HepG2 (cell line): Measurements from ENCODE around the gene SLC13A5. TPM values are rescaled to one million over a fixed set of nuclear protein-coding genes. Genes with fewer than 3 reads are reported as not detected.
A peak's percentile ranks its signal among the peaks of the same experiment; 100 is the strongest.

Experiments used
- EP300 ChIP-seq, 3 experiments: sonication (generic) in 1 of 3; formaldehyde crosslinking in 1 of 3; IDR thresholded peaks; 2 replicates each; pipeline versions ENCODE4 v1.5.1 to v1.6.1; 2011 to 2020; ENCODE audit warnings: low read depth in 2 of 3, low read length in 2 of 3, borderline replicate concordance in 1 of 3, improper control_type of control experiment in 1 of 3, mild to moderate bottlenecking in 1 of 3, missing genetic modification reagents in 1 of 3, moderate library complexity in 1 of 3
- MAFG ChIP-seq: sonication (generic); formaldehyde crosslinking; IDR thresholded peaks from 2 replicates; pipeline ENCODE4 v1.5.1; 2020; ENCODE audit warnings: mild to moderate bottlenecking, missing genetic modification reagents
- POGZ ChIP-seq: sonication (generic); formaldehyde crosslinking; IDR thresholded peaks from 2 replicates; pipeline ENCODE4 v1.4.0; 2020; ENCODE audit warnings: mild to moderate bottlenecking, missing genetic modification reagents
- PPARG ChIP-seq: conservative IDR thresholded peaks from 2 replicates; pipeline ENCODE4 v1.6.1; 2016; ENCODE audit warnings: missing biosample characterization, missing genetic modification reagents
- RAD51 ChIP-seq: fragments of 450-650 bp; IDR thresholded peaks from 2 replicates; pipeline ENCODE4 v1.6.1; 2016; ENCODE audit warnings: borderline replicate concordance
- RFXANK ChIP-seq: IDR thresholded peaks from 2 replicates; pipeline ENCODE4 v1.6.1; 2016
- SOX13 ChIP-seq, 3 experiments: fragments of 450-650 bp in 1 of 3; sonication (generic) in 1 of 3; formaldehyde crosslinking in 1 of 3; IDR thresholded peaks in 2 of 3; conservative IDR thresholded peaks in 1 of 3; 2 replicates each; pipeline versions ENCODE4 v1.5.0 to v1.6.1; 2016 to 2020; ENCODE audit warnings: antibody characterized with exemption in 1 of 3, mild to moderate bottlenecking in 1 of 3, missing compliant biosample characterization in 1 of 3, missing genetic modification reagents in 1 of 3, moderate library complexity in 1 of 3
- SOX6 ChIP-seq, 2 experiments: fragments of 450-650 bp in 1 of 2; sonication (generic) in 1 of 2; formaldehyde crosslinking in 1 of 2; IDR thresholded peaks; 2 replicates each; pipeline versions ENCODE4 v1.4.0 to v1.6.1; 2017 to 2020; ENCODE audit warnings: antibody characterized with exemption in 1 of 2, mild to moderate bottlenecking in 1 of 2, missing genetic modification reagents in 1 of 2
- SYNCRIP ChIP-seq: fragments of 200-400 bp; formaldehyde crosslinking; IDR thresholded peaks from 2 replicates; pipeline ENCODE4 v1.6.1; 2018; ENCODE audit warnings: mild to moderate bottlenecking, low read depth, low read length; ENCODE audit not compliant: insufficient read depth
- TCF7 ChIP-seq: sonication (generic); IDR thresholded peaks from 2 replicates; pipeline ENCODE4 v1.6.1; 2016; ENCODE audit warnings: antibody characterized with exemption, low read depth
- TCF7L2 ChIP-seq: IDR thresholded peaks from 2 replicates; pipeline ENCODE4 v1.6.1; 2011; ENCODE audit warnings: mild to moderate bottlenecking, low read depth, low read length, moderate library complexity
- TMF1 ChIP-seq: sonication (generic); formaldehyde crosslinking; IDR thresholded peaks from 2 replicates; pipeline ENCODE4 v1.8.1; 2022; ENCODE audit warnings: low read depth, missing genetic modification reagents
- TSC22D2 ChIP-seq: sonication (generic); formaldehyde crosslinking; IDR thresholded peaks from 2 replicates; pipeline ENCODE4 v1.5.1; 2020; ENCODE audit warnings: missing genetic modification reagents, mild to moderate bottlenecking, borderline replicate concordance
- ZNF644 ChIP-seq: IDR thresholded peaks from 2 replicates; pipeline ENCODE4 v1.6.1; 2016; ENCODE audit warnings: low read depth
- polyA plus RNA-seq, 8 experiments: library from polyadenylated mRNA; depleted of rRNA in 3 of 8; stranded (reverse) in 7 of 8; unstranded in 1 of 8; fragments of >200 nt; fragmentation: Illumina TruSeq in 4 of 8; extraction: Trizol in 4 of 8; gene quantifications; 2 replicates each; pipeline versions ENCODE4 v1.2.1 to v1.2.3, GENCODE V29; 2011 to 2016; ENCODE audit warnings: low read depth in 4 of 8, missing spikeins in 1 of 8, mixed read lengths in 1 of 8; ENCODE audit not compliant: insufficient read depth in 1 of 8
- total RNA-seq, 5 experiments: library from RNA; depleted of rRNA; stranded (reverse); fragments of >200 nt; fragmentation: Illumina TruSeq; extraction: Trizol; gene quantifications; 2 replicates each; pipeline ENCODE4 v1.2.3, GENCODE V29; 2016; ENCODE audit warnings: low read depth in 1 of 5
- TF ChIP-seq, protein P1 (sequence below): sonication (generic); formaldehyde crosslinking; IDR thresholded peaks from 2 replicates; pipeline ENCODE4 v1.5.1; 2020; ENCODE audit warnings: mild to moderate bottlenecking, missing genetic modification reagents, moderate library complexity
- TF ChIP-seq, protein P2 (sequence below): sonication (generic); IDR thresholded peaks from 2 replicates; pipeline ENCODE4 v1.6.1; 2016; ENCODE audit warnings: low read depth, borderline replicate concordance

Gene SLC13A5
- total and polyA plus RNA-seq, 2 of the 13 experiments (the other 11 are each of a cell fraction or from before 2014, with no cell fraction given), result 42.8 to 310 TPM

DNA sequence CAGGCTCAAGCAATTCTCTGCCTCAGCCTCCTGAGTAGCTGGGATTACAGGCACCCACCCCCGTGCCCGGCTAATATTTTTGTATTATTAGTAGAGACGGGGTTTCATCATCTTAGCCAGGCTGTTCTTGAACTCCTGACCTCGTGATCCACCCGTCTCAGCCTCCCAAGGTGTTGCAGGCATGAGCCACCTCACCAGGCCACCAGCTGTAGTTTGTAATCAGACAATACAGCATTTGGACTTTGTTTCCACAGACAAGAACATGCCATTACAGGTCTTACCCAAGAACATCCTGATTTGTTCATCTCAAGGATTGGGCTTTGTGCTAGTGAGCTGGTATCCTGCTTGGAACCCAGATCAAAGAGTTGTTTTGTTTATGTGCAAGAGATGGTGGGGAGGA, 31.5 kb downstream of the SLC13A5 start (continued):
- TF ChIP-seq TCF7, result peak; percentile 21; the same call in 1 of the 2 replicates
- TF ChIP-seq POGZ (CRISPR knock-in tag), result no peak
- TF ChIP-seq, protein P1, sequence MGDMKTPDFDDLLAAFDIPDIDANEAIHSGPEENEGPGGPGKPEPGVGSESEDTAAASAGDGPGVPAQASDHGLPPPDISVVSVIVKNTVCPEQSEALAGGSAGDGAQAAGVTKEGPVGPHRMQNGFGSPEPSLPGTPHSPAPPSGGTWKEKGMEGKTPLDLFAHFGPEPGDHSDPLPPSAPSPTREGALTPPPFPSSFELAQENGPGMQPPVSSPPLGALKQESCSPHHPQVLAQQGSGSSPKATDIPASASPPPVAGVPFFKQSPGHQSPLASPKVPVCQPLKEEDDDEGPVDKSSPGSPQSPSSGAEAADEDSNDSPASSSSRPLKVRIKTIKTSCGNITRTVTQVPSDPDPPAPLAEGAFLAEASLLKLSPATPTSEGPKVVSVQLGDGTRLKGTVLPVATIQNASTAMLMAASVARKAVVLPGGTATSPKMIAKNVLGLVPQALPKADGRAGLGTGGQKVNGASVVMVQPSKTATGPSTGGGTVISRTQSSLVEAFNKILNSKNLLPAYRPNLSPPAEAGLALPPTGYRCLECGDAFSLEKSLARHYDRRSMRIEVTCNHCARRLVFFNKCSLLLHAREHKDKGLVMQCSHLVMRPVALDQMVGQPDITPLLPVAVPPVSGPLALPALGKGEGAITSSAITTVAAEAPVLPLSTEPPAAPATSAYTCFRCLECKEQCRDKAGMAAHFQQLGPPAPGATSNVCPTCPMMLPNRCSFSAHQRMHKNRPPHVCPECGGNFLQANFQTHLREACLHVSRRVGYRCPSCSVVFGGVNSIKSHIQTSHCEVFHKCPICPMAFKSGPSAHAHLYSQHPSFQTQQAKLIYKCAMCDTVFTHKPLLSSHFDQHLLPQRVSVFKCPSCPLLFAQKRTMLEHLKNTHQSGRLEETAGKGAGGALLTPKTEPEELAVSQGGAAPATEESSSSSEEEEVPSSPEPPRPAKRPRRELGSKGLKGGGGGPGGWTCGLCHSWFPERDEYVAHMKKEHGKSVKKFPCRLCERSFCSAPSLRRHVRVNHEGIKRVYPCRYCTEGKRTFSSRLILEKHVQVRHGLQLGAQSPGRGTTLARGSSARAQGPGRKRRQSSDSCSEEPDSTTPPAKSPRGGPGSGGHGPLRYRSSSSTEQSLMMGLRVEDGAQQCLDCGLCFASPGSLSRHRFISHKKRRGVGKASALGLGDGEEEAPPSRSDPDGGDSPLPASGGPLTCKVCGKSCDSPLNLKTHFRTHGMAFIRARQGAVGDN (CRISPR knock-in tag), result 0 out of 2 replicates have a peak, but pooled peaks have one; percentile 30
- TF ChIP-seq EP300 (IDR thresholded peaks at IDR 0.05; ENCODE audit: low read depth in 2 of 2, low read length in 2 of 2), result peak in 1 of 2 experiments; percentile 35; a peak in 1 of 4 replicates
- no peak for TF ChIP-seq EP300 (CRISPR knock-in tag; IDR thresholded peaks at IDR 0.05; ENCODE audit: borderline replicate concordance)
- peak; percentile 36; the same call in 1 of the 2 replicates for TF ChIP-seq ZNF644 (CRISPR knock-in tag)
- no peak for TF ChIP-seq SOX6 (IDR thresholded peaks at IDR 0.05)
- TF ChIP-seq SOX6 (CRISPR knock-in tag; IDR thresholded peaks at IDR 0.05), result peak; percentile 41; the same call in 1 of the 2 replicates
- TF ChIP-seq RAD51, result no peak
- no peak for TF ChIP-seq TCF7L2
- no peak for TF ChIP-seq SYNCRIP
- TF ChIP-seq MAFG (CRISPR knock-in tag), result no peak
- TF ChIP-seq, protein P2, sequence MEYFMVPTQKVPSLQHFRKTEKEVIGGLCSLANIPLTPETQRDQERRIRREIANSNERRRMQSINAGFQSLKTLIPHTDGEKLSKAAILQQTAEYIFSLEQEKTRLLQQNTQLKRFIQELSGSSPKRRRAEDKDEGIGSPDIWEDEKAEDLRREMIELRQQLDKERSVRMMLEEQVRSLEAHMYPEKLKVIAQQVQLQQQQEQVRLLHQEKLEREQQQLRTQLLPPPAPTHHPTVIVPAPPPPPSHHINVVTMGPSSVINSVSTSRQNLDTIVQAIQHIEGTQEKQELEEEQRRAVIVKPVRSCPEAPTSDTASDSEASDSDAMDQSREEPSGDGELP, result 0 out of 2 replicates have a peak, but pooled peaks have one; percentile 21
- TF ChIP-seq TSC22D2, result no peak
- no peak for TF ChIP-seq PPARG (CRISPR knock-in tag)
- no peak for TF ChIP-seq SOX13 (IDR thresholded peaks at IDR 0.05)
- peak in 1 of 2 experiments; percentile 56; a peak in 2 of 4 replicates for TF ChIP-seq SOX13 (CRISPR knock-in tag; conservative IDR thresholded peaks at IDR 0.05 in 1 of 2, IDR thresholded peaks at IDR 0.05 in 1 of 2)
- no peak for TF ChIP-seq RFXANK (CRISPR knock-in tag)
- no peak for TF ChIP-seq TMF1 (CRISPR knock-in tag)
